Measurements from ENCODE around the gene GNB1L. TPM values are rescaled to one million over a fixed set of nuclear protein-coding genes. Genes with fewer than 3 reads are reported as not detected.

The GNB1L gene
- total and polyA plus RNA-seq, 10 of the 15 experiments (the other 5 are each of a cell fraction or from before 2014, with no cell fraction given): 0.21 to 19.4 (median 6.8) TPM

- DNase-seq (ENCODE audit: low read depth, low spot score) (no peak), FAIRE-seq (no peak), ATAC-seq (peak; percentile 79)
- Histone ChIP-seq H3K4me3 (no peak overlapping the region), H3K4me1 (ENCODE audit: control insufficient read depth, insufficient read depth, low read length) (no peaks in the 10 kb centered on the region), H3K36me3 (ENCODE audit: control insufficient read depth in 2 of 2, insufficient read depth in 2 of 2, low read length in 1 of 2) (no peaks in the 10 kb centered on the region), H3K4me2 (ENCODE audit: control insufficient read depth, insufficient read depth) (no peak overlapping the region), H2AFZ (ENCODE audit: control insufficient read depth, low read depth, low read length) (no peak overlapping the region), H3K9ac (ENCODE audit: control insufficient read depth, insufficient read depth, low read length) (no peak overlapping the region), H3K27me3 (replicated peaks in 1 of 2; ENCODE audit: control insufficient read depth in 2 of 2, insufficient read depth in 2 of 2, low read length in 1 of 2) (peaks cover 3 to 18% of the 10 kb centered on the region in 2 experiments; a peak in 3 of 4 replicates), H4K20me1 (ENCODE audit: control insufficient read depth, insufficient read depth) (no peaks in the 10 kb centered on the region; the same call in 1 of the 2 replicates), H3K27ac (ENCODE audit: control insufficient read depth, insufficient read depth) (no peak overlapping the region), H3K79me2 (ENCODE audit: control insufficient read depth, insufficient read depth, low read length) (no peaks in the 10 kb centered on the region), H3K9me3 (replicated peaks; ENCODE audit: control insufficient read depth, insufficient read depth, low read length) (no peaks in the 10 kb centered on the region)
- ChIA-PET RAD21 (ENCODE audit: unreplicated experiment) (no interaction called here), SMC1A (ENCODE audit: uncharacterized antibody, unreplicated experiment) (no interaction called here), POLR2A (no interaction called here), CTCF (no interaction called here)
- TF ChIP-seq, protein P1, sequence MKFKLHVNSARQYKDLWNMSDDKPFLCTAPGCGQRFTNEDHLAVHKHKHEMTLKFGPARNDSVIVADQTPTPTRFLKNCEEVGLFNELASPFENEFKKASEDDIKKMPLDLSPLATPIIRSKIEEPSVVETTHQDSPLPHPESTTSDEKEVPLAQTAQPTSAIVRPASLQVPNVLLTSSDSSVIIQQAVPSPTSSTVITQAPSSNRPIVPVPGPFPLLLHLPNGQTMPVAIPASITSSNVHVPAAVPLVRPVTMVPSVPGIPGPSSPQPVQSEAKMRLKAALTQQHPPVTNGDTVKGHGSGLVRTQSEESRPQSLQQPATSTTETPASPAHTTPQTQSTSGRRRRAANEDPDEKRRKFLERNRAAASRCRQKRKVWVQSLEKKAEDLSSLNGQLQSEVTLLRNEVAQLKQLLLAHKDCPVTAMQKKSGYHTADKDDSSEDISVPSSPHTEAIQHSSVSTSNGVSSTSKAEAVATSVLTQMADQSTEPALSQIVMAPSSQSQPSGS (IDR thresholded peaks at IDR 0.05; ENCODE audit: low read length): no peak
- TF ChIP-seq BCL11A (IDR thresholded peaks at IDR 0.05; ENCODE audit: low read depth, low read length): no peak
- no peak for TF ChIP-seq IKZF2 (IDR thresholded peaks at IDR 0.05)
- TF ChIP-seq ZNF622 (IDR thresholded peaks at IDR 0.05): no peak
- TF ChIP-seq BHLHE40 (IDR thresholded peaks at IDR 0.05; ENCODE audit: borderline replicate concordance in 1 of 2, low read depth in 2 of 2, low read length in 1 of 2): no peak
- TF ChIP-seq, protein P2, sequence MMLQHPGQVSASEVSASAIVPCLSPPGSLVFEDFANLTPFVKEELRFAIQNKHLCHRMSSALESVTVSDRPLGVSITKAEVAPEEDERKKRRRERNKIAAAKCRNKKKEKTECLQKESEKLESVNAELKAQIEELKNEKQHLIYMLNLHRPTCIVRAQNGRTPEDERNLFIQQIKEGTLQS (IDR thresholded peaks at IDR 0.05; ENCODE audit: borderline replicate concordance, extremely low read depth, low read depth, low read length): no peak
- TF ChIP-seq CTCF (IDR thresholded peaks at IDR 0.05 in 2 of 3, conservative IDR thresholded peaks at IDR 0.05 in 1 of 3; ENCODE audit: control insufficient read depth in 2 of 3, extremely low read depth in 1 of 3, insufficient read depth in 1 of 3, low read depth in 3 of 3, low read length in 3 of 3): peak in 2 of 3 experiments; percentile 21 to 24; a peak in 3 of 6 replicates
- TF ChIP-seq CREM (IDR thresholded peaks at IDR 0.05; ENCODE audit: low read depth): no peak
- no peak for TF ChIP-seq NR2C1 (IDR thresholded peaks at IDR 0.05)
- TF ChIP-seq TARDBP (IDR thresholded peaks at IDR 0.05; ENCODE audit: borderline replicate concordance): no peak
- no peak for TF ChIP-seq NRF1 (conservative IDR thresholded peaks at IDR 0.05; ENCODE audit: low read depth, low read length)
- TF ChIP-seq SUZ12 (IDR thresholded peaks at IDR 0.05; ENCODE audit: unreplicated experiment): peak; percentile 64
- TF ChIP-seq ATF7 (IDR thresholded peaks at IDR 0.05; ENCODE audit: low read depth): no peak
- TF ChIP-seq, protein P3, sequence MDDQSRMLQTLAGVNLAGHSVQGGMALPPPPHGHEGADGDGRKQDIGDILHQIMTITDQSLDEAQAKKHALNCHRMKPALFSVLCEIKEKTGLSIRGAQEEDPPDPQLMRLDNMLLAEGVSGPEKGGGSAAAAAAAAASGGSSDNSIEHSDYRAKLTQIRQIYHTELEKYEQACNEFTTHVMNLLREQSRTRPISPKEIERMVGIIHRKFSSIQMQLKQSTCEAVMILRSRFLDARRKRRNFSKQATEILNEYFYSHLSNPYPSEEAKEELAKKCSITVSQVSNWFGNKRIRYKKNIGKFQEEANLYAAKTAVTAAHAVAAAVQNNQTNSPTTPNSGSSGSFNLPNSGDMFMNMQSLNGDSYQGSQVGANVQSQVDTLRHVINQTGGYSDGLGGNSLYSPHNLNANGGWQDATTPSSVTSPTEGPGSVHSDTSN (IDR thresholded peaks at IDR 0.05; ENCODE audit: insufficient replicate concordance, low read depth, low read length): no peak
- TF ChIP-seq STAT3 (IDR thresholded peaks at IDR 0.05; ENCODE audit: low read depth, low read length): no peak
- TF ChIP-seq CHD1 (IDR thresholded peaks at IDR 0.05; ENCODE audit: low read depth, low read length): no peak
- no TSS peak for BruUV-seq (replicated peaks)
- WGBS (ENCODE audit: insufficient coverage, insufficient replicate concordance, low lambda C conversion rate, missing lambda C conversion rate): 8% methylated on average over 100 of the region's 103 CpGs
- intact Hi-C loops (cut with micrococcal nuclease; ENCODE audit: unreplicated experiment) (no loop called here), in situ Hi-C loops (cut with MboI) (no loop called here)
Measured at GRCh38 chr22:19766511-19767426, 87.9 kb downstream of the GNB1L start.

All from GM12878 (cell line).